ENCODE results near the gene PHEX.

- TF ChIP-seq POLR2A (IDR thresholded peaks at IDR 0.05): no peak
- TF ChIP-seq CTCF (IDR thresholded peaks at IDR 0.05 in 4 of 5, conservative IDR thresholded peaks at IDR 0.05 in 1 of 5): no peak
Observed at GRCh38 chrX:22032084-22032483, at the start of gene PHEX.

All from gastrocnemius medialis (tissue), 4 donors.